Left cardiac atrium (tissue), 4 donors: ENCODE results near the gene KLHDC8A. TPM values are rescaled to one million over a fixed set of nuclear protein-coding genes. Genes with fewer than 3 reads are reported as not detected.
"Not testable (repeated sequence)": the region's sequence is repeated elsewhere in the genome, so short reads cannot be mapped to it uniquely, and the experiment has no call there.

Experiments
- ATAC-seq, 2 donors: fragments of 200-7000 bp; cut with Tn5 transposase; one replicate each; pipeline ENCODE4 v1.9.1; 2020; ENCODE audit warnings: mild to moderate bottlenecking in 2 of 2, moderate library complexity in 2 of 2
- DNase-seq: peaks from one replicate; pipeline ENCODE4 v3.0.0-alpha.2; 2020
- intact Hi-C, 2 donors: fragments of 100-400 bp; cut with DNase I; formaldehyde crosslinking; loops; one replicate each; pipeline versions ENCODE4 v1.14.1 to v1.15.1; 2022 to 2023
- long read RNA-seq: library from polyadenylated mRNA; unstranded; transcript quantifications from one replicate; pipeline ENCODE4 v2.0.0, GENCODE V29; 2021
- total RNA-seq, 2 donors: library from RNA; stranded (reverse); fragmentation: NEBNext Ultra II Directional; extraction: Animal tissue kit (Norgen Biotek cat#: 25700); gene quantifications; one replicate each; pipeline ENCODE4 v1.2.1, GENCODE V29; 2021
- donor health status: DM: no; HTN: yes; CAD: no.
- donor health status: DM: no; HTN: yes; CAD: no; lungs with severe emphysema.
- donor health status: DM: yes; HTN: yes; CAD: no.
- donor health status: Dilated cardiomyopathy.

The KLHDC8A gene
- total RNA-seq: under 1 TPM; 0.31 to 0.53 TPM
- long read RNA-seq, partial matches to known transcripts: 2 of 3 reads
- long read RNA-seq, other reads (novel, unspliced or antisense): 0 of 3 reads

GRCh38 chr1:205356440-205357139 is at the start of gene KLHDC8A:
Gene KLHDC8A, minus strand, starts transcription at chr1:205356922. Its CDS starts 13,318 bp downstream, at chr1:205343604.
- intact Hi-C loops: no loop called here
- DNase-seq: no peak
- peak in 1 of 2 donors; percentile 24 for ATAC-seq

- intact Hi-C loops, DNase-seq, ATAC-seq: not testable (repeated sequence)
Observed at GRCh38 chr1:205406252-205406651, 49.5 kb upstream of the KLHDC8A start.

GRCh38 chr1:205404484-205404883 is 47.8 kb upstream of the KLHDC8A start:
- ATAC-seq, DNase-seq, intact Hi-C loops: not testable (repeated sequence)

GRCh38 chr1:205398586-205398985 is 41.9 kb upstream of the KLHDC8A start:
- no peak for DNase-seq
- intact Hi-C loops: loop anchor here in 1 of 2 donors (5.0 kb wide), 2 partner anchors 34 to 89 kb away; no protein-coding TSS in a partner anchor
- ATAC-seq: no peak

GRCh38 chr1:205396967-205397616 is 40.4 kb upstream of the KLHDC8A start:
- DNase-seq: no peak
- ATAC-seq: peak; percentile 57 to 61
- intact Hi-C loops: loop anchor here (1.0 to 5.0 kb wide), 4 partner anchors 34 to 90 kb away; no protein-coding TSS in a partner anchor

GRCh38 chr1:205395616-205396015 is 38.9 kb upstream of the KLHDC8A start:
- ATAC-seq: no peak
- intact Hi-C loops: loop anchor here (2.0 to 5.0 kb wide), 3 partner anchors 35 to 92 kb away; no protein-coding TSS in a partner anchor

GRCh38 chr1:205392650-205393049 is 35.9 kb upstream of the KLHDC8A start:
- DNase-seq (no peak), ATAC-seq (no peak)
- intact Hi-C loops: no loop called here

More at GRCh38 chr1:205395616-205396015, 38.9 kb upstream of the KLHDC8A start:
- DNase-seq: no peak

- DNase-seq (no peak), ATAC-seq (no peak)
- intact Hi-C loops: no loop called here
Observed at GRCh38 chr1:205391386-205391785, 34.7 kb upstream of the KLHDC8A start.

GRCh38 chr1:205387845-205388244 is 31.1 kb upstream of the KLHDC8A start:
- ATAC-seq: no peak
- intact Hi-C loops: no loop called here

GRCh38 chr1:205382990-205383389 is 26.3 kb upstream of the KLHDC8A start:
- DNase-seq, intact Hi-C loops, ATAC-seq: not testable (repeated sequence)

More at GRCh38 chr1:205387845-205388244, 31.1 kb upstream of the KLHDC8A start:
- no peak for DNase-seq

- intact Hi-C loops: no loop called here
- no peak for DNase-seq
- no peak for ATAC-seq
Observed at GRCh38 chr1:205382561-205382960, 25.8 kb upstream of the KLHDC8A start.

- ATAC-seq (no peak), DNase-seq (no peak)
- intact Hi-C loops: no loop called here
Observed at GRCh38 chr1:205381305-205381704, 24.6 kb upstream of the KLHDC8A start.

- DNase-seq (no peak), ATAC-seq (no peak)
- intact Hi-C loops: no loop called here
Observed at GRCh38 chr1:205380882-205381281, 24.2 kb upstream of the KLHDC8A start.

- DNase-seq: no peak
- intact Hi-C loops: no loop called here
Observed at GRCh38 chr1:205379056-205379455, 22.3 kb upstream of the KLHDC8A start.

GRCh38 chr1:205377355-205377754 is 20.6 kb upstream of the KLHDC8A start:
- ATAC-seq: no peak
- no peak for DNase-seq
- intact Hi-C loops: no loop called here

More at GRCh38 chr1:205379056-205379455, 22.3 kb upstream of the KLHDC8A start:
- ATAC-seq: no peak

GRCh38 chr1:205376739-205377138 is 20.0 kb upstream of the KLHDC8A start:
- DNase-seq: no peak

GRCh38 chr1:205375835-205376545 is 19.3 kb upstream of the KLHDC8A start:
- intact Hi-C loops: no loop called here
- ATAC-seq (peak; percentile 61 to 72), DNase-seq (no peak)

More at GRCh38 chr1:205376739-205377138, 20.0 kb upstream of the KLHDC8A start:
- no peak for ATAC-seq
- intact Hi-C loops: no loop called here

- DNase-seq (no peak), ATAC-seq (peak in 1 of 2 donors; percentile 46)
- intact Hi-C loops: no loop called here
Observed at GRCh38 chr1:205374210-205375078, 17.7 kb upstream of the KLHDC8A start.
